CD4-positive, alpha-beta T cell treated with Interleukin-4 for 1 hour (primary cell): Measurements from ENCODE around the gene RASGRP2.

Experiments used
- DNase-seq, 2 donors: peaks; one replicate each; pipeline ENCODE4 v3.0.0-alpha.2; 2020 to 2022

Gene RASGRP2

GRCh38 chr11:64755681-64756361 lies 11.9 kb upstream of the RASGRP2 start:
- no peak for DNase-seq

DNA sequence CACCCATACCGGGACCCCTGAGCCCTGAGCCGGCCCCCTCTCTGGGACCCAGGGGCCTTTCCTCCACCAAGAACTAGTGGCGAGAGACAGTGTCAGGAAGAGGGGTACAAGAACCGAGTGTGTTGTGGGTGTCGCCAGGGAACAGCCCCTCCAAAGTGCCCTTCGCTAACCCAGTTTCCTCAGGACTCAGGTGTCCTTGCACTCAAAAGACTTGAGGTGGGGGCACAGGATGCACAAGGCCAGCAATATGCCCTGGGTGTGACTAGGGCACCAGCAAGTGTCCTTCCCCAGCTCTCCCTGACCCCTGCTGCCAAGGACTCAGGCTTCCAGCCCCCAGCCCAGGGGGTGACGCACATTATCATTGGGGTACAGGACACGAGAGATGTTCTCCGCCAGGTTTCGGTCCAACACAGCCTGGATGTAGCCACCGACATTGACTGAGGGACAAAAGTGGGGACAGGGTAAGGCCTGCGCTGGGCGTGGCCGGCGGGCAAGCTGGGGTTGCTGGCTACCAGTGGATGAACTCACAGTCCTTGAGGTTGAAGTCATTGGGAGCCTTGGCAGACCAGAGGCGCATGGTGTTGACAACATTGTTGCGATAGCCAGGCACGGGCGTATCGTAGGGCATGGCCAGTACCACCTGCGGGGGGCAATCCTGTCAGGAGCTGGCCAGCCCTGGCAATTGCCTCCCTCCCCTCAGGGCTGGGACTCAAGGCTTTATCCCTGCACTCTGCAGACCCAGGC lies 11.1 kb upstream of the RASGRP2 start:
- DNase-seq = no peak

GRCh38 chr11:64754124-64754918 lies 10.4 kb upstream of the RASGRP2 start:
- no peak for DNase-seq

- DNase-seq = no peak
Measured at GRCh38 chr11:64753380-64754123, 9.6 kb upstream of the RASGRP2 start.

DNA sequence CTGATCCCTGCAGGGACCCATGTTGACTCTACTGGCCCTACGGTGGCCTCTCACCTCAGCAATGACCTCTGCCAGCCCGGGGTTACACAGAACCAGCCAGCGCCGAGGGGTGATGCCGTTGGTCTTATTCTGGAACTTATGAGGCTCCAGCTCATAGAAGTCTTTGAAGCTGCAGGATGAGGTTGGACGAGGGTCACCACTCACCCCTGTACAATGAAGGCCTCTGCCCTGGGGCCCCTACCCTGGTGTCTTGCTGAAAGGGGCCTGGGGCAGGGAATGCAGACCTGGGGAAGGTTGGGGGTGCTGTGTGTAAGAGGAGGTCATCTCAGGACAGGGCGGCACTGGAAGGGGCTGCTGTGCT lies 9.1 kb upstream of the RASGRP2 start:
- no peak for DNase-seq

DNA sequence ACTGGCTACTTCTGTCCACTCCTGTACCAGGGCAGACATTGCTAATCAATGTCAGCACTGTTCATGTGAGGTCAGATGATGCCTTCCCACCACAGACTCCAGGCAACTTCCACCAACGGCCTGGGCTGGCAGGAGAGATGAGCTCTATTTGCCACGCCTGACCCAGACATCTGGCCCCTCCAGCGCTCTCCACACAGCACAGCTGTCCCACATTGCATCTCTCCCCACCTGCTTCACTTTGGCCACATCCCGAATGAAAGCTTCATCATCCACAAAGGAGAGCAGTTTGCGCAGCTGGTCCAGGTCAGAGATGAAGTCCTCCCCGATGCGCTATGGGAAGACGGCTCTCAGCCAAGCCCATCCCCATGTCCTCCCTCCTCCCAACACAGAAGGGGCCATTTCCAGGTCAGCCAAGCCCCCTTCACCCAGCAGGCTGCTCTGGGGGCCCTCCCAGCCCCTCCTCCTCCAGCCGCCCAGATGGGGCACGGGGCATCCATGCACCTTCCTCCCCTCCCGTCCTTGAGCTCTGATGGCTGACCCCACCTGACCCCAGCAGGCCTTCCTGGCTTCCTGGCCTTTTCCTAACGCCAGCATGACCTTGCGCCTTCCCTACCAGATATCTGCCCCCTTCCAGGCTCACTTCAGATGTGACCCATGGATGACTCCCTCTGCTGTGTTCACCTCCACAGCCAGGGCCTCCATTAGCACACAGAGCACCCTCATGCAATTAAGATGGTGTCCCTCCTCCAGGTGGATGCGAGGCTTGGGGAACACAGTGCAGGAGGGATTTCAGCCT lies 8.4 kb upstream of the RASGRP2 start:
- DNase-seq = no peak

DNA sequence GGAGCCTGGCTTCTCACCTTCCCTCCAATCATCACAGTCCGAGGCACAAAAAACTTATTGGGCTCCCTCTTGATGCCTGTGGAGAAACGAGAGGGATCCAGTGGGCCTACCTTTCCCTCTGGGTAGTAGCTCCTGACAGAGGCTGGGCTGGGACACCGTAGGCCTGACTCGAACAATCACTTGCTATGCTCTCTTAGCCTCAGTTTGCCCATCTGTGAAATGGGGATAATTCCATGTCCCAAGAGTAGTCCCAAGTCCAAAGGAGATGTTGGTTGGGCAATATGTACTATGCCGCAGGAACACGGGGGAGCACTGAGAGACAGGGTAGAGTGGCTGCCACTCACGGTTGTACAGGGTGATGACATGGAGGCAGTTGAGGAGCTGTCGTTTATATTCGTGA lies 7.6 kb upstream of the RASGRP2 start:
- no peak for DNase-seq

- DNase-seq = no peak
Measured at GRCh38 chr11:64751136-64751535, 7.2 kb upstream of the RASGRP2 start.

DNA sequence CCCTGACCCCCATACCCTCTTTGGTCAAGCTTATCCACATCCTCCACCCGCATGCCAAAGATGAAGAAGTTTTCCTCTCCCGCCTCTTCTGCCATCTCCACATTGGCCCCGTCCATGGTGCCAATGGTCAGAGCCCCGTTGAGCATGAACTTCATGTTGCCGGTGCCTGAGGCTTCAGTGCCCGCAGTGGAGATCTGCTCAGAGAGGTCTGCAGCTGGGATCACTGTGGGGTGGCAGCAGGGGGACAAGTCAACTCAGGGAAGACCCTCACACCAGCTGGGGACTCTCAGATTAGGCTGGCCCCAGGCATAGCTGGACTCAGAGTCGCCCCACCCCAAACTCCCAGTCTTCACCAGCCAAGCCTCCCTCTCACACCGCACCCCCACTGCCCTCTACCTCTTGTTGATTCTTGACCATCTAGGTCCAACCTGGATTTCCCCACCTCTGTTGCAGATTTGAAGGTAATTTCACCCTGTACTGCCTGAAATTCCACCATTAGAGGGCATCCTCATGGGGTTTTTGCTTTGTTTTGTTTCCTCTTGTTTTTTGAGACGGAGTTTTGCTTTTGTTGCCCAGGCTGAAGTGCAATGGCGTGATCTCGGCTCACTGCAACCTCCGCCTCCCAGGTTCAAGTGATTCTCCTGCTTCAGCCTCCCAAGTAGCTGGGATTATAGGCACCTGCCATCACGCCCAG lies 6.6 kb upstream of the RASGRP2 start:
- no peak for DNase-seq

- no peak for DNase-seq
Measured at GRCh38 chr11:64747961-64748665, 4.2 kb upstream of the RASGRP2 start.

DNA sequence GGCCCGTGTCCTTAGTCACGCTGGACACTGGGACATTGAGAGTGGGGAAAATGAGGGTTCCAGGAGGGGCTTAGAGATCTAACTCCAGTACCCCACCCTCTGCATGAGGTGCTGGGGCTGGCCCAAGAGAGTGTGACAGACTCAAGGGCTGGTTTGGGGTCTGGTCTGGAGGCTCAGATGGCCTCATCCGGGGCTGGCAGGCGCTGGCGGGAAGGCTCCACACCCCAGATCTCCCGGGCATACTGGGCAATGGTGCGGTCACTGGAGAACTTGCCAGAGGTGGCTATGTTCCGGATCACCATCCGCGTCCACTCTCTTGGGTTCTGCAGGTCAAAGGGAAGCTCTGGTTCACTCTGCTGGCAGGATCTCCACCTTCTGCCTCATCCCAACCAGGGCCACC lies 2.5 kb upstream of the RASGRP2 start:
- no peak for DNase-seq

GRCh38 chr11:64745521-64746328 lies 1.8 kb upstream of the RASGRP2 start:
- peak; percentile 84 to 86 for DNase-seq

- DNase-seq = peak; percentile 90 to 93
Measured at GRCh38 chr11:64745189-64745520, 1.2 kb upstream of the RASGRP2 start.

- no peak for DNase-seq
Measured at GRCh38 chr11:64744544-64745188, 724 bp upstream of the RASGRP2 start.

DNA sequence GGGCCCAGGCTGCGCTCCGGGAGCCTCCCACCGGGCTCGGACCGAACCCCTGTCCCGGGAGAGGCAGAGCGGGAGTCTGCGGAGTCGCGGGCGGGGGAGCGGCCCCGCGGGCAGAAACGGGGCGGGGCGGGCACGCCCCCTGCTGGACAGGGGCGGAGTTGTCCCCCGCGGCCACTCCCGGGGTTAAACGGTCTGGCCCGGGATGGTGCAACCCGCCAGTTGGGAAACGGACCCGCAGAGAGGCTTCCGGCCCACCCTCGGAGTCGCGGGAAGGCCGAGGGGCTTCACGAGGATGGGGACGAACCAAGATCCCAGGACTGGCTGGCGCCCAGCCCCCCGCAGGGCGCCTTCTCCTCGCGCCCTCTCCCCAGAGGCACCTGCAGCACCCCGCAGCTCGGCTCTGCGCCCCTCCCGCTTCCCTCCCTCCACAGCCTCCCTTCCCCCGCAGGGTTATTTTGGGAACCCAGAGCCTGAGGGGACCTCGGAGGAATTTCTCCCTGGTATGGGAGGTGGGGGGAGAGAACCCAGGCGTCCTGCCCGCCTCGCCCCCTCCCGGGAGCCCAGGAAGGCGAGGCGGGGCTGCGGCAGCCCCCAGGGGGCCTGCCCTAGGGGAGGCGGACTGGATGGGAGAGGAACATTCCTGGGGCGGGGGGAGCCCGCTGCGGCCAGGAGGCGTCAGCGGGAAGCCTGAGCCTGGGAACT lies 902 bp downstream of the RASGRP2 start:
- DNase-seq = peak; percentile 70 to 75

DNA sequence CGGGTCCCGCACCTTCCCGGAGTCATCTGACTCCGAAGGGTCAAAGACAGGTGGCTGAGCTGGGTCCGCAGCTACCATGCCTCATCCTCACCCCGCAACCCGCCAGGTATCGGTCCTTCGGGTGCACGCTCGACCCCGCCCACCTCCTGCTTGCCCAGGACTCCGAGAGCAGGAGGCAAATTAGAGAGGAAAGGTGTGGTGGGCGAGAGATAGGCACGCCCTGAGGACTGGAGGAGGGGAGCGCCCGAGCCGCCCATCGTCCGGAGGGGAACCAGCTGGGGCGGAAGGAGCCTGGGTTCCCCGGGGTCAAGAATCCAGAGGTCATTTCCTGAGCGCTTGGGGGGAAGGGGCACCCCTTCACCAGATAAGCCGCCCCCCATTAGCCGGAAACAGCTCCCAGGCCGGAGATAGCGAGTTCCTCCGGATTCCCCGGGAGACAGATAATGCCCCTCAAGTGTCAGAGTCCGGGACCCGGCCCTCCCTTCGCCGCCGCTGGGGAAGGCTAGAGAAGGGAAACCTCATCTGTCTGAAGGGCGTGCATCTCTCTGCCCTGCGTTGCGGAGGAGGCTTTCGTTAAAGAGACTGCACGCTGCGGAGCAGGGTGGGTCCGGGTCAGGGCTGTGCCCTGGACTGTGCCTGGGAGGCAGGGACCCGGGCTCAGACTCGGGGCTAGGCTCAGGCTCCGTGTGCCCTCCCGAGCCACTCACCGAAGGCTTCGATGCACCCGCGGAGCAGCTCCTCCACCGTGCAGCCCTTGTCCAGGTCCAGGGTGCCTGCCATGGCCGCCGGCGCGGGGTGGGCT lies 1.7 kb downstream of the RASGRP2 start:
- DNase-seq = no peak

- no peak for DNase-seq
Measured at GRCh38 chr11:64741375-64742086, 2.4 kb downstream of the RASGRP2 start.
